Neural cell (in vitro differentiated cells): ENCODE data around the gene OVOL3. TPM values are rescaled to one million over a fixed set of nuclear protein-coding genes. Genes with fewer than 3 reads are reported as not detected.

Experiments used
- H2AFZ ChIP-seq: fragments of 200-600, 300-800 bp; sonication (generic), shearing (Covaris generic); 2 replicates; pipeline ENCODE4 v1.6.0; 2014; ENCODE audit warnings: low read depth, mild to moderate bottlenecking, antibody characterized with exemption, low read length, moderate library complexity
- H3F3A ChIP-seq: fragments of 200-600 bp; shearing (Covaris generic); 2 replicates; pipeline ENCODE4 v1.6.1; 2016; ENCODE audit warnings: mild to moderate bottlenecking, moderate library complexity, mixed read lengths, antibody characterized with exemption, low read length; ENCODE audit not compliant: insufficient read depth, poor library complexity, severe bottlenecking
- H3K27ac ChIP-seq: fragments of 200-600, 300-800 bp; sonication (generic), shearing (Covaris generic); 2 replicates; pipeline ENCODE4 v1.5.1; 2014; ENCODE audit warnings: mild to moderate bottlenecking, low read length, moderate library complexity
- H3K27me3 ChIP-seq: fragments of 300-800, 200-600 bp; sonication (generic), shearing (Covaris generic); 2 replicates; pipeline ENCODE4 v1.6.0; 2014; ENCODE audit warnings: mild to moderate bottlenecking, low read depth, low read length, moderate library complexity; ENCODE audit not compliant: insufficient read depth
- H3K36me3 ChIP-seq: fragments of 300-800, 200-600 bp; sonication (generic), shearing (Covaris generic); 2 replicates; pipeline ENCODE4 v1.5.1; 2014; ENCODE audit warnings: mild to moderate bottlenecking, antibody characterized with exemption, low read length, moderate library complexity; ENCODE audit not compliant: insufficient read depth
- H3K4me2 ChIP-seq: fragments of 300-800, 200-600 bp; sonication (generic), shearing (Covaris generic); 2 replicates; pipeline ENCODE4 v1.6.0; 2014; ENCODE audit warnings: mild to moderate bottlenecking, low read length
- H3K4me3 ChIP-seq: fragments of 300-800, 200-600 bp; sonication (generic), shearing (Covaris generic); 2 replicates; pipeline ENCODE4 v1.5.1; 2014; ENCODE audit warnings: mild to moderate bottlenecking, low read length, moderate library complexity
- H3K79me2 ChIP-seq: fragments of 200-600 bp; shearing (Covaris generic); replicated peaks from 2 replicates; pipeline ENCODE4 v1.6.0; 2014; ENCODE audit warnings: mild to moderate bottlenecking, low read length, moderate library complexity; ENCODE audit not compliant: insufficient read depth
- H3K9ac ChIP-seq: fragments of 300-800, 200-600 bp; sonication (generic), shearing (Covaris generic); 2 replicates; pipeline ENCODE4 v1.6.1; 2016; ENCODE audit warnings: mild to moderate bottlenecking, low read length, mixed read lengths
- H3K9me2 ChIP-seq: fragments of 200-600 bp; shearing (Covaris generic); 2 replicates; pipeline ENCODE4 v1.6.1; 2016; ENCODE audit warnings: mild to moderate bottlenecking, low read length, mixed read lengths; ENCODE audit not compliant: insufficient read depth
- H3K9me3 ChIP-seq: fragments of 200-600, 300-800 bp; sonication (generic), shearing (Covaris generic); 2 replicates; pipeline ENCODE4 v1.6.1; 2016; ENCODE audit warnings: mild to moderate bottlenecking, mixed run types, low read length, moderate library complexity, mixed read lengths
- H4K20me1 ChIP-seq: fragments of 200-600 bp; shearing (Covaris generic); 2 replicates; pipeline ENCODE4 v1.6.1; 2016; ENCODE audit warnings: mild to moderate bottlenecking, mixed run types; ENCODE audit not compliant: insufficient read depth
- EP300 ChIP-seq: fragments of 450-650 bp; conservative IDR thresholded peaks from 2 replicates; pipeline ENCODE4 v1.6.1; 2014; ENCODE audit warnings: antibody characterized with exemption, mild to moderate bottlenecking, moderate library complexity; ENCODE audit not compliant: poor library complexity, severe bottlenecking
- EZH2 ChIP-seq: fragments of 200-600, 300-800 bp; shearing (Covaris generic), sonication (generic); IDR thresholded peaks from 2 replicates; pipeline ENCODE4 v1.6.1; 2014; ENCODE audit warnings: antibody characterized with exemption, low read length, borderline replicate concordance, mild to moderate bottlenecking; ENCODE audit not compliant: insufficient read depth, poor library complexity, severe bottlenecking
- MXI1 ChIP-seq: fragments of 450-650 bp; conservative IDR thresholded peaks from 2 replicates; pipeline ENCODE4 v1.6.1; 2014; ENCODE audit warnings: antibody characterized with exemption, mild to moderate bottlenecking; ENCODE audit not compliant: poor library complexity, severe bottlenecking
- POLR2AphosphoS5 ChIP-seq: IDR thresholded peaks from 2 replicates; pipeline ENCODE4 v1.6.1; 2012
- RAD21 ChIP-seq: fragments of 450-650 bp; conservative IDR thresholded peaks from 2 replicates; pipeline ENCODE4 v1.6.1; 2014; ENCODE audit warnings: antibody characterized with exemption, mild to moderate bottlenecking, moderate library complexity
- SMC3 ChIP-seq: fragments of 450-650 bp; conservative IDR thresholded peaks from 2 replicates; pipeline ENCODE4 v1.6.1; 2014; ENCODE audit warnings: antibody characterized with exemption, mild to moderate bottlenecking, moderate library complexity; ENCODE audit not compliant: poor library complexity
- TAF1 ChIP-seq: IDR thresholded peaks from 2 replicates; pipeline ENCODE4 v1.6.1; 2012; ENCODE audit warnings: low read depth
- polyA plus RNA-seq: library from polyadenylated mRNA; depleted of rRNA; stranded (reverse); fragments of >200 nt; gene quantifications from 2 replicates; pipeline ENCODE4 v1.2.3, GENCODE V29; 2014
- TF ChIP-seq, protein P1 (sequence below): IDR thresholded peaks from 2 replicates; pipeline ENCODE4 v1.6.1; 2012; ENCODE audit warnings: borderline replicate concordance
- TF ChIP-seq, protein P2 (sequence below): fragments of 450-650 bp; IDR thresholded peaks from 2 replicates; pipeline ENCODE4 v1.5.1; 2014; ENCODE audit warnings: antibody characterized with exemption, mild to moderate bottlenecking, moderate library complexity; ENCODE audit not compliant: poor library complexity, severe bottlenecking

Gene OVOL3
- polyA plus RNA-seq, 1 donor from 2014 or later, result not detected

GRCh38 chr19:36144624-36145023 lies 33.7 kb downstream of the OVOL3 start:
- peaks cover 13% of the 10 kb centered on the region for H3K36me3 ChIP-seq
- H3K4me3 ChIP-seq, result no peak overlapping the region
- no peaks in the 10 kb centered on the region for H4K20me1 ChIP-seq
- no peak overlapping the region for H3K27ac ChIP-seq
- no peak overlapping the region for H2AFZ ChIP-seq
- H3K27me3 ChIP-seq, result no peaks in the 10 kb centered on the region
- H3K9me2 ChIP-seq, result no peaks in the 10 kb centered on the region
- no peak overlapping the region for H3K4me2 ChIP-seq
- no peak overlapping the region for H3K9ac ChIP-seq
- H3F3A ChIP-seq, result no peaks in the 10 kb centered on the region
- H3K79me2 ChIP-seq, result peaks cover 9% of the 10 kb centered on the region
- TF ChIP-seq, protein P1, sequence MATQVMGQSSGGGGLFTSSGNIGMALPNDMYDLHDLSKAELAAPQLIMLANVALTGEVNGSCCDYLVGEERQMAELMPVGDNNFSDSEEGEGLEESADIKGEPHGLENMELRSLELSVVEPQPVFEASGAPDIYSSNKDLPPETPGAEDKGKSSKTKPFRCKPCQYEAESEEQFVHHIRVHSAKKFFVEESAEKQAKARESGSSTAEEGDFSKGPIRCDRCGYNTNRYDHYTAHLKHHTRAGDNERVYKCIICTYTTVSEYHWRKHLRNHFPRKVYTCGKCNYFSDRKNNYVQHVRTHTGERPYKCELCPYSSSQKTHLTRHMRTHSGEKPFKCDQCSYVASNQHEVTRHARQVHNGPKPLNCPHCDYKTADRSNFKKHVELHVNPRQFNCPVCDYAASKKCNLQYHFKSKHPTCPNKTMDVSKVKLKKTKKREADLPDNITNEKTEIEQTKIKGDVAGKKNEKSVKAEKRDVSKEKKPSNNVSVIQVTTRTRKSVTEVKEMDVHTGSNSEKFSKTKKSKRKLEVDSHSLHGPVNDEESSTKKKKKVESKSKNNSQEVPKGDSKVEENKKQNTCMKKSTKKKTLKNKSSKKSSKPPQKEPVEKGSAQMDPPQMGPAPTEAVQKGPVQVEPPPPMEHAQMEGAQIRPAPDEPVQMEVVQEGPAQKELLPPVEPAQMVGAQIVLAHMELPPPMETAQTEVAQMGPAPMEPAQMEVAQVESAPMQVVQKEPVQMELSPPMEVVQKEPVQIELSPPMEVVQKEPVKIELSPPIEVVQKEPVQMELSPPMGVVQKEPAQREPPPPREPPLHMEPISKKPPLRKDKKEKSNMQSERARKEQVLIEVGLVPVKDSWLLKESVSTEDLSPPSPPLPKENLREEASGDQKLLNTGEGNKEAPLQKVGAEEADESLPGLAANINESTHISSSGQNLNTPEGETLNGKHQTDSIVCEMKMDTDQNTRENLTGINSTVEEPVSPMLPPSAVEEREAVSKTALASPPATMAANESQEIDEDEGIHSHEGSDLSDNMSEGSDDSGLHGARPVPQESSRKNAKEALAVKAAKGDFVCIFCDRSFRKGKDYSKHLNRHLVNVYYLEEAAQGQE, result no peak
- TF ChIP-seq TAF1, result no peak
- TF ChIP-seq EP300, result no peak
- TF ChIP-seq POLR2AphosphoS5, result no peak
- TF ChIP-seq MXI1, result no peak
- TF ChIP-seq SMC3, result no peak
- H3K9me3 ChIP-seq, result no peaks in the 10 kb centered on the region

DNA sequence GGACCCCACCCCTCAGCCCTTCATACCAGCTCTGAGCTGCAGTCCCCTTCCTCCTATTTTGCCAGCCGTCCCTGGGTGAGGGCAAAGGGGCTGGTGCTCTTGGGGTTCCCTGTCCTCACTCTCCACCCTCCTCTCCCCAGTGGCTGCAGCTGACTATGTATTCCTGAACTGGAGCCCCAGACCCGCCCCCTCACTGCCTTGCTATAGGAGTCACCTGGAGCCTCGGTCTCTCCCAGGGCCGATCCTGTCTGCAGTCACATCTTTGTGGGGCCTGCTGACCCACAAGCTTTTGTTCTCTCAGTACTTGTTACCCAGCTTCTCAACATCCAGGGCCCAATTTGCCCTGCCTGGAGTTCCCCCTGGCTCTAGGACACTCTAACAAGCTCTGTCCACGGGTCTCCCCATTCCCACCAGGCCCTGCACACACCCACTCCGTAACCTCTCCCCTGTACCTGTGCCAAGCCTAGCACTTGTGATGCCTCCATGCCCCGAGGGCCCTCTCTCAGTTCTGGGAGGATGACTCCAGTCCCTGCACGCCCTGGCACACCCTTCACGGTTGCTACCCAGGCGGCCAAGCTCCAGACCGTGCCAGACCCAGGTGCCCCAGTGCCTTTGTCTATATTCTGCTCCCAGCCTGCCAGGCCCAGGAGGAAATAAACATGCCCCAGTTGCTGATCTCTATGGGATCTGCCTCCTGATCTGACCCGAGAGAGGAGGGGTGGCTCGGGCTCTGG lies 38.9 kb downstream of the OVOL3 start:
- H3K27ac ChIP-seq, result no peak overlapping the region

DNA sequence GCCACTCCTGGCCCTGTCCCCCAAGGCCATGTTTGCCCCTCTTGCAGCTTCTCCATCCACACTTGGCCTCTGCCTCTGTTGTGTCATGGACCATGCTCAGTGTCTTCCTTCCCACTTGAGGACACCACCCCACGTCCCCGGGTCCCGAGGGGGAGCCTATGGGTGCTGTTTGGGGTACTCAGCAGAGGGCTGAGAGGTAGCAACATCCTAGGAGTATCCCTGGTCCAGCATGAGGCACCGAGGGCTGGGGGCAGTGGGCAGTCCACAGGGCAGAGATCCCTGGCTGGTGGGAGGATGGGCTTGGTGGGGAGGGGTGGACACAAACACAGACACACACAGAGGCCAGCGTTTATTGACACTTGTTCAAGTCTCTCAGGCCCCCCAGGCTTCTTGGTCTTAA lies 39.6 kb downstream of the OVOL3 start:
- peaks cover 6% of the 10 kb centered on the region for H3K36me3 ChIP-seq
- no peak overlapping the region for H2AFZ ChIP-seq
- no peaks in the 10 kb centered on the region for H3K79me2 ChIP-seq
- H3K4me3 ChIP-seq, result no peak overlapping the region
- H3K4me2 ChIP-seq, result no peak overlapping the region
- H3K27ac ChIP-seq, result no peak overlapping the region
- H3K27me3 ChIP-seq, result no peaks in the 10 kb centered on the region
- H3K9me3 ChIP-seq, result no peaks in the 10 kb centered on the region
- no peaks in the 10 kb centered on the region for H3K9me2 ChIP-seq
- no peak overlapping the region for H3K9ac ChIP-seq
- TF ChIP-seq SMC3 (no peak), POLR2AphosphoS5 (no peak), TAF1 (no peak), RAD21 (no peak), MXI1 (no peak), EP300 (no peak), EZH2 (no peak)
- TF ChIP-seq, protein P1, result no peak
- TF ChIP-seq, protein P2, sequence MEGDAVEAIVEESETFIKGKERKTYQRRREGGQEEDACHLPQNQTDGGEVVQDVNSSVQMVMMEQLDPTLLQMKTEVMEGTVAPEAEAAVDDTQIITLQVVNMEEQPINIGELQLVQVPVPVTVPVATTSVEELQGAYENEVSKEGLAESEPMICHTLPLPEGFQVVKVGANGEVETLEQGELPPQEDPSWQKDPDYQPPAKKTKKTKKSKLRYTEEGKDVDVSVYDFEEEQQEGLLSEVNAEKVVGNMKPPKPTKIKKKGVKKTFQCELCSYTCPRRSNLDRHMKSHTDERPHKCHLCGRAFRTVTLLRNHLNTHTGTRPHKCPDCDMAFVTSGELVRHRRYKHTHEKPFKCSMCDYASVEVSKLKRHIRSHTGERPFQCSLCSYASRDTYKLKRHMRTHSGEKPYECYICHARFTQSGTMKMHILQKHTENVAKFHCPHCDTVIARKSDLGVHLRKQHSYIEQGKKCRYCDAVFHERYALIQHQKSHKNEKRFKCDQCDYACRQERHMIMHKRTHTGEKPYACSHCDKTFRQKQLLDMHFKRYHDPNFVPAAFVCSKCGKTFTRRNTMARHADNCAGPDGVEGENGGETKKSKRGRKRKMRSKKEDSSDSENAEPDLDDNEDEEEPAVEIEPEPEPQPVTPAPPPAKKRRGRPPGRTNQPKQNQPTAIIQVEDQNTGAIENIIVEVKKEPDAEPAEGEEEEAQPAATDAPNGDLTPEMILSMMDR, result no peak
- no peaks in the 10 kb centered on the region for H4K20me1 ChIP-seq
- H3F3A ChIP-seq, result no peaks in the 10 kb centered on the region

More for the DNA sequence above, 38.9 kb downstream of the OVOL3 start:
- Histone ChIP-seq H3K27me3 (no peaks in the 10 kb centered on the region), H3K9ac (no peak overlapping the region), H4K20me1 (no peaks in the 10 kb centered on the region), H3K4me2 (no peak overlapping the region), H3K4me3 (no peak overlapping the region), H3K9me3 (no peaks in the 10 kb centered on the region), H2AFZ (no peak overlapping the region), H3F3A (no peaks in the 10 kb centered on the region), H3K79me2 (no peaks in the 10 kb centered on the region), H3K36me3 (peaks cover 9% of the 10 kb centered on the region), H3K9me2 (no peaks in the 10 kb centered on the region)
- TF ChIP-seq TAF1, result no peak
- TF ChIP-seq EP300, result no peak
